Right lobe of liver (tissue), 6 donors: ENCODE results near the gene MBP. TPM values are rescaled to one million over a fixed set of nuclear protein-coding genes. Genes with fewer than 3 reads are reported as not detected.
A peak's percentile ranks its signal among the peaks of the same experiment; 100 is the strongest.

Experiments used
- ATAC-seq, 4 donors: fragments of 200-7000 bp; cut with Tn5 transposase; one replicate each; pipeline ENCODE4 v1.9.1; 2020; ENCODE audit warnings: mild to moderate bottlenecking in 4 of 4, moderate library complexity in 4 of 4
- DNase-seq, 3 donors: peaks; one replicate each; pipeline ENCODE4 v3.0.0-alpha.2; 2020
- H3K27ac ChIP-seq, 3 donors: fragments of 200-600 bp; one replicate each; pipeline ENCODE4 v1.8.0; 2022
- H3K27me3 ChIP-seq, 2 donors: fragments of 200-600 bp; one replicate each; pipeline ENCODE4 v1.8.0; 2022
- H3K36me3 ChIP-seq, 4 donors: fragments of 200-600 bp; sonication (generic) in 1 of 4; one replicate each; pipeline versions ENCODE4 v1.5.1 to v1.8.0; 2017 to 2022; ENCODE audit warnings: control low read depth in 1 of 4
- H3K4me1 ChIP-seq, 4 donors: fragments of 200-600 bp; sonication (generic) in 1 of 4; one replicate each; pipeline versions ENCODE4 v1.5.1 to v1.8.0; 2017 to 2022; ENCODE audit warnings: control low read depth in 1 of 4
- H3K4me3 ChIP-seq, 3 donors: fragments of 200-600 bp; one replicate each; pipeline ENCODE4 v1.8.0; 2022
- H3K9me3 ChIP-seq, 4 donors: fragments of 200-600 bp; sonication (generic) in 1 of 4; one replicate each; pipeline versions ENCODE4 v1.5.1 to v1.8.0; 2017 to 2022; ENCODE audit warnings: control low read depth in 1 of 4
- POLR2A ChIP-seq: fragments of 450-650 bp; IDR thresholded peaks from one replicate; pipeline ENCODE4 v1.6.1; 2017; ENCODE audit warnings: antibody characterized with exemption, mild to moderate bottlenecking
- WGBS: methylation state at CpG from one replicate; pipeline ENCODE4 v1.1.6; 2018; ENCODE audit warnings: low coverage, low lambda C conversion rate; ENCODE audit not compliant: insufficient coverage; ENCODE audit errors: missing lambda C conversion rate; 5-methylcytosine and 5-hydroxymethylcytosine counted together
- intact Hi-C, 2 donors: fragments of 100-400 bp; cut with DNase I; formaldehyde crosslinking; loops; one replicate each; pipeline versions ENCODE4 v1.11.2 to v1.14.1; 2022
- total RNA-seq, 6 experiments: library from RNA; depleted of rRNA in 2 of 6; stranded (reverse); fragments of >200 nt in 2 of 6; fragmentation: NEBNext Ultra II Directional in 3 of 6; extraction: Animal tissue kit (Norgen Biotek cat#: 25700) in 3 of 6; gene quantifications; one replicate each; pipeline versions ENCODE4 v1.1.0 to v1.2.4, GENCODE V29; 2016 to 2023
- TF ChIP-seq, protein P1 (sequence below), 4 donors: fragments of 200-600 bp in 3 of 4; fragments of 450-650 bp in 1 of 4; IDR thresholded peaks; one replicate each; pipeline versions ENCODE4 v1.5.1 to v1.8.0; 2016 to 2022; ENCODE audit warnings: antibody characterized with exemption in 4 of 4, mild to moderate bottlenecking in 2 of 4
- donor health status: DM: no; HTN: yes; CAD: no.
- donor health status: DM: no; HTN: no; CAD: no.
- donor health status: DM: no; HTN: no; CAD: no.
- donor health status: DM: no; HTN: yes; CAD: no.
- donor health status: DM: no; HTN: yes; CAD: no.

The MBP gene
- total RNA-seq, 6 experiments from 2014 or later = 24.0 to 40.8 (median 27.6) TPM

GRCh38 chr18:77111951-77112746 lies 20.4 kb downstream of the MBP start:
- no peaks in the 10 kb centered on the region for H3K36me3 ChIP-seq
- peak in 1 of 3 donors; percentile 54 for DNase-seq
- no peaks in the 10 kb centered on the region for H3K27me3 ChIP-seq
- ATAC-seq = no peak
- peaks cover 0 to 36% (median 19%) of the 10 kb centered on the region in 4 donors for H3K4me1 ChIP-seq
- H3K27ac ChIP-seq = peak overlapping the region in 2 of 3 donors; percentile 13 to 90
- TF ChIP-seq POLR2A = peak; percentile 3
- TF ChIP-seq, protein P1, sequence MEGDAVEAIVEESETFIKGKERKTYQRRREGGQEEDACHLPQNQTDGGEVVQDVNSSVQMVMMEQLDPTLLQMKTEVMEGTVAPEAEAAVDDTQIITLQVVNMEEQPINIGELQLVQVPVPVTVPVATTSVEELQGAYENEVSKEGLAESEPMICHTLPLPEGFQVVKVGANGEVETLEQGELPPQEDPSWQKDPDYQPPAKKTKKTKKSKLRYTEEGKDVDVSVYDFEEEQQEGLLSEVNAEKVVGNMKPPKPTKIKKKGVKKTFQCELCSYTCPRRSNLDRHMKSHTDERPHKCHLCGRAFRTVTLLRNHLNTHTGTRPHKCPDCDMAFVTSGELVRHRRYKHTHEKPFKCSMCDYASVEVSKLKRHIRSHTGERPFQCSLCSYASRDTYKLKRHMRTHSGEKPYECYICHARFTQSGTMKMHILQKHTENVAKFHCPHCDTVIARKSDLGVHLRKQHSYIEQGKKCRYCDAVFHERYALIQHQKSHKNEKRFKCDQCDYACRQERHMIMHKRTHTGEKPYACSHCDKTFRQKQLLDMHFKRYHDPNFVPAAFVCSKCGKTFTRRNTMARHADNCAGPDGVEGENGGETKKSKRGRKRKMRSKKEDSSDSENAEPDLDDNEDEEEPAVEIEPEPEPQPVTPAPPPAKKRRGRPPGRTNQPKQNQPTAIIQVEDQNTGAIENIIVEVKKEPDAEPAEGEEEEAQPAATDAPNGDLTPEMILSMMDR (IDR thresholded peaks at IDR 0.05) = no peak
- H3K9me3 ChIP-seq = no peaks in the 10 kb centered on the region
- no peak overlapping the region for H3K4me3 ChIP-seq
- intact Hi-C loops = no loop called here
- WGBS = 83% methylated on average over 28 of the region's 43 CpGs

DNA sequence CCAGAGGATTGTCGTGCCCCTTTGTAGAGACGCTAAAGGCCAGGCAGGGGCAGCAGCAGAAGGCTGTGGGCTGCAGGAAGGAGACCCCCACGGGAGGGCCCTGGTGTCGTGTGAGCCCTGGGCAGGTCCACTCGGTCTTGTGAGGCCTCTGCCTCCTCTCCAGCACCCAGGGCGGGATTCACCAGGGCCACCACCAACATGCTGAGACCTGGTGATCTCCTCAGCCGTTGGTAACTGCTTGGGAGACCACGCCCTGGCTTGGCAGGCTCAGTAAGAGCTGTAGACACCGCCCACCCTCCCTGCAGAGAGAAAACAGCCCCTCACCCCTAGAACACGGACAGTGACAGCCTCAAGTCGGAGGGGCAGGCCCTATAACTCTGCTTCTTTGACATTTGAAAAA lies 21.1 kb downstream of the MBP start:
- Histone ChIP-seq H3K4me1 (peaks cover 0 to 29% (median 17%) of the 10 kb centered on the region in 4 donors), H3K27ac (peak overlapping the region in 2 of 3 donors; percentile 13 to 90), H3K9me3 (no peaks in the 10 kb centered on the region), H3K4me3 (no peak overlapping the region), H3K36me3 (no peaks in the 10 kb centered on the region), H3K27me3 (no peaks in the 10 kb centered on the region)
- 89% methylated on average over 3 of the region's 11 CpGs for WGBS
- TF ChIP-seq POLR2A = no peak
- TF ChIP-seq, protein P1 (IDR thresholded peaks at IDR 0.05) = no peak
- ATAC-seq (no peak), DNase-seq (peak in 2 of 3 donors; percentile 32 to 43)
- intact Hi-C loops = no loop called here

GRCh38 chr18:77110936-77111335 lies 21.6 kb downstream of the MBP start:
- H3K27me3 ChIP-seq = no peaks in the 10 kb centered on the region
- H3K27ac ChIP-seq = peak overlapping the region in 1 of 3 donors; percentile 90
- peaks cover 0 to 26% (median 16%) of the 10 kb centered on the region in 4 donors for H3K4me1 ChIP-seq
- DNase-seq (no peak), ATAC-seq (no peak)
- TF ChIP-seq POLR2A = no peak
- TF ChIP-seq, protein P1 (IDR thresholded peaks at IDR 0.05) = no peak
- no peaks in the 10 kb centered on the region for H3K36me3 ChIP-seq
- 91% methylated on average over 11 of the region's 14 CpGs for WGBS
- no peaks in the 10 kb centered on the region for H3K9me3 ChIP-seq
- intact Hi-C loops = no loop called here
- no peak overlapping the region for H3K4me3 ChIP-seq

DNA sequence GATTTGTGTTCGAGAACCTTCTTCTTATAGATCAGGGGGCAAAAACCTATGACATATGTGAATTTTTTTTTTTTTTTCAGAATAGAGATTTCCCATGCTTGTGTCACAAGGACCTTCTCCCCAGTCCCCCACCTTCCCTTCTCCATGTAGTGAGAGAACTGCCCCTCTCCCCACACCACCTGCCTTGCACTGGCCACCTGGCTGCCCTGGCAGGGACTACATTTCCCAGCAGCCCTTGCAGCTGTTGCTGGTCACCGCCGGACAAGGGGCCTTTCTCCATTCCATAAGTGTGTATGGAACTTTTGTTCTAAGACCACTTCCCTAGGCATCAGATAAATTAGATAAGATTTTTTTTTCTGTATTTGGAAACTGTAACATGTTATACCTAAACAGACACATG lies 22.2 kb downstream of the MBP start:
- H3K27ac ChIP-seq = no peak overlapping the region
- no peak for ATAC-seq

More for the DNA sequence above, 22.2 kb downstream of the MBP start:
- 96% methylated on average over 3 of the region's 3 CpGs for WGBS
- Histone ChIP-seq H3K4me3 (no peak overlapping the region), H3K9me3 (no peaks in the 10 kb centered on the region), H3K36me3 (no peaks in the 10 kb centered on the region), H3K4me1 (peaks cover 0 to 23% (median 14%) of the 10 kb centered on the region in 4 donors), H3K27me3 (no peaks in the 10 kb centered on the region)
- no peak for DNase-seq
- no peak for TF ChIP-seq POLR2A
- TF ChIP-seq, protein P1 (IDR thresholded peaks at IDR 0.05) = no peak
- intact Hi-C loops = no loop called here
